Mesothelial cell of epicardium (in vitro differentiated cells): Measurements from ENCODE around the gene RIPOR3. TPM values are rescaled to one million over a fixed set of nuclear protein-coding genes. Genes with fewer than 3 reads are reported as not detected.
A peak's percentile ranks its signal among the peaks of the same experiment; 100 is the strongest.

ENCODE experiments used
- DNase-seq, 2 experiments: peaks; one replicate each; pipeline ENCODE4 v3.0.0; 2021; ENCODE audit warnings: low spot score in 2 of 2; ENCODE audit not compliant: unreplicated experiment in 2 of 2
- H3K27ac Mint-ChIP-seq: 2 replicates; pipeline ENCODE4 v1.8.0; 2021; ENCODE audit warnings: mixed read lengths
- H3K27me3 Mint-ChIP-seq: 2 replicates; pipeline ENCODE4 v1.8.0; 2021; ENCODE audit warnings: low read depth, mixed read lengths
- H3K36me3 Mint-ChIP-seq: 2 replicates; pipeline ENCODE4 v1.8.0; 2021; ENCODE audit warnings: mixed read lengths
- H3K4me1 Mint-ChIP-seq: 2 replicates; pipeline ENCODE4 v1.8.0; 2021; ENCODE audit warnings: mixed read lengths
- H3K4me3 Mint-ChIP-seq: 2 replicates; pipeline ENCODE4 v1.8.0; 2021; ENCODE audit warnings: mild to moderate bottlenecking, moderate library complexity, mixed read lengths
- H3K9me3 Mint-ChIP-seq: 2 replicates; pipeline ENCODE4 v1.8.0; 2021; ENCODE audit warnings: mixed read lengths
- total RNA-seq: library from RNA; stranded (reverse); gene quantifications from 3 replicates; pipeline ENCODE4 v1.2.1, GENCODE V29; 2021
- TF ChIP-seq, protein P1 (sequence below): fragments of 200-600 bp; sonication (generic); IDR thresholded peaks from one replicate; pipeline ENCODE4 v1.5.0; 2021; ENCODE audit warnings: antibody characterized with exemption; ENCODE audit not compliant: unreplicated experiment

RIPOR3 gene
- total RNA-seq, 1 donor from 2014 or later, result 18.8 TPM

GRCh38 chr20:50654904-50655303 lies 36.4 kb downstream of the RIPOR3 start:
- H3K27ac Mint-ChIP-seq, result peak overlapping the region; percentile 92
- no peak for DNase-seq
- no peak overlapping the region for H3K4me3 Mint-ChIP-seq
- TF ChIP-seq, protein P1, sequence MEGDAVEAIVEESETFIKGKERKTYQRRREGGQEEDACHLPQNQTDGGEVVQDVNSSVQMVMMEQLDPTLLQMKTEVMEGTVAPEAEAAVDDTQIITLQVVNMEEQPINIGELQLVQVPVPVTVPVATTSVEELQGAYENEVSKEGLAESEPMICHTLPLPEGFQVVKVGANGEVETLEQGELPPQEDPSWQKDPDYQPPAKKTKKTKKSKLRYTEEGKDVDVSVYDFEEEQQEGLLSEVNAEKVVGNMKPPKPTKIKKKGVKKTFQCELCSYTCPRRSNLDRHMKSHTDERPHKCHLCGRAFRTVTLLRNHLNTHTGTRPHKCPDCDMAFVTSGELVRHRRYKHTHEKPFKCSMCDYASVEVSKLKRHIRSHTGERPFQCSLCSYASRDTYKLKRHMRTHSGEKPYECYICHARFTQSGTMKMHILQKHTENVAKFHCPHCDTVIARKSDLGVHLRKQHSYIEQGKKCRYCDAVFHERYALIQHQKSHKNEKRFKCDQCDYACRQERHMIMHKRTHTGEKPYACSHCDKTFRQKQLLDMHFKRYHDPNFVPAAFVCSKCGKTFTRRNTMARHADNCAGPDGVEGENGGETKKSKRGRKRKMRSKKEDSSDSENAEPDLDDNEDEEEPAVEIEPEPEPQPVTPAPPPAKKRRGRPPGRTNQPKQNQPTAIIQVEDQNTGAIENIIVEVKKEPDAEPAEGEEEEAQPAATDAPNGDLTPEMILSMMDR, result no peak
- H3K36me3 Mint-ChIP-seq, result no peaks in the 10 kb centered on the region
- H3K9me3 Mint-ChIP-seq, result no peaks in the 10 kb centered on the region
- no peaks in the 10 kb centered on the region for H3K27me3 Mint-ChIP-seq
- H3K4me1 Mint-ChIP-seq, result peaks cover 18% of the 10 kb centered on the region

GRCh38 chr20:50652702-50653294 lies 38.5 kb downstream of the RIPOR3 start:
- TF ChIP-seq, protein P1, result no peak
- H3K4me1 Mint-ChIP-seq, result peaks cover 12% of the 10 kb centered on the region
- no peaks in the 10 kb centered on the region for H3K9me3 Mint-ChIP-seq
- no peak for DNase-seq
- H3K27me3 Mint-ChIP-seq, result no peaks in the 10 kb centered on the region
- no peaks in the 10 kb centered on the region for H3K36me3 Mint-ChIP-seq
- H3K27ac Mint-ChIP-seq, result peak overlapping the region; percentile 52
- H3K4me3 Mint-ChIP-seq, result no peak overlapping the region

- Mint-ChIP-seq H3K27me3 (no peaks in the 10 kb centered on the region), H3K4me1 (peaks cover 12% of the 10 kb centered on the region), H3K4me3 (no peak overlapping the region), H3K36me3 (no peaks in the 10 kb centered on the region), H3K9me3 (no peaks in the 10 kb centered on the region), H3K27ac (no peak overlapping the region)
- TF ChIP-seq, protein P1, result no peak
- no peak for DNase-seq
Measured at GRCh38 chr20:50651676-50652075, 39.7 kb downstream of the RIPOR3 start.

- Mint-ChIP-seq H3K4me1 (peaks cover 11% of the 10 kb centered on the region), H3K9me3 (no peaks in the 10 kb centered on the region), H3K4me3 (no peak overlapping the region), H3K27me3 (no peaks in the 10 kb centered on the region), H3K36me3 (no peaks in the 10 kb centered on the region), H3K27ac (no peak overlapping the region)
- no peak for DNase-seq
- TF ChIP-seq, protein P1, result no peak
Measured at GRCh38 chr20:50649590-50649989, 41.8 kb downstream of the RIPOR3 start.

GRCh38 chr20:50648651-50649050 lies 42.7 kb downstream of the RIPOR3 start:
- Mint-ChIP-seq H3K27ac (no peak overlapping the region), H3K27me3 (no peaks in the 10 kb centered on the region), H3K4me1 (peaks cover 14% of the 10 kb centered on the region)

More at GRCh38 chr20:50648651-50649050, 42.7 kb downstream of the RIPOR3 start:
- TF ChIP-seq, protein P1, result no peak
- DNase-seq, result no peak
- Mint-ChIP-seq H3K36me3 (no peaks in the 10 kb centered on the region), H3K9me3 (no peaks in the 10 kb centered on the region), H3K4me3 (no peak overlapping the region)
